ENCODE measurements around the gene IFIT2.
"Not testable (repeated sequence)": the region's sequence is repeated elsewhere in the genome, so short reads cannot be mapped to it uniquely, and the experiment has no call there.

The IFIT2 gene

GRCh38 chr10:89343089-89343767 is 41.4 kb downstream of the IFIT2 start:
- no peak for DNase-seq

- no peak for DNase-seq
These were observed 42.3 kb downstream of the IFIT2 start for GRCh38 chr10:89344156-89344555.

DNA sequence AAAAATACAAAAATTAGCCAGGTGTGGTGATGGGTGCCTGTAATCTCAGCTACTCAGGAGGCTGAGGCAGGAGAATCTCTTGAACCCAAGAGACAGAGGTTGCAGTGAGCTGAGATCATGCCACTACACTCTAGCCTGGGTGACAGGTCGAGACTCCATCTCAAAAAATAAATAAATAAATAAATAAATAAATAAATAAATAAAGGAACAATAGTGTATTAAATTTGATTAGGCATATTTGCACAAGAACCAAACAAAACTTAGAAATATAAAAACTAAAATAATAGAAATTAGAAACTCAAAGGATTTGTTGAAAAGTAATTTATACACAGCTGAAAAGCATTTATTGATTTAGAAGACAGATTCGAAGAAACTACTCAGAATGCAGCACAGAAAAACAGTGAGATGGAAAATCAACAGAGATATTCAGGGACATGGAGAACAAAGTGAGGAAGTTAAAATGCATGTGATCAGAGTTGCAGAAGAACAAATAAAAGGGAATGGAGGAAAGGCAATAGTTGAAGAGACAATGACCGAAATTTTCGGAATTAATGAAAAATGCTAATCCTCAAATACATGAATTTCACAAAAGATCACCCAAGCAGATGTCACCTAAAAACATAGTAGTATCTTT is 43.6 kb downstream of the IFIT2 start:
- no peak for DNase-seq

- DNase-seq = no peak
These were observed 44.8 kb downstream of the IFIT2 start for GRCh38 chr10:89346405-89347254.

DNA sequence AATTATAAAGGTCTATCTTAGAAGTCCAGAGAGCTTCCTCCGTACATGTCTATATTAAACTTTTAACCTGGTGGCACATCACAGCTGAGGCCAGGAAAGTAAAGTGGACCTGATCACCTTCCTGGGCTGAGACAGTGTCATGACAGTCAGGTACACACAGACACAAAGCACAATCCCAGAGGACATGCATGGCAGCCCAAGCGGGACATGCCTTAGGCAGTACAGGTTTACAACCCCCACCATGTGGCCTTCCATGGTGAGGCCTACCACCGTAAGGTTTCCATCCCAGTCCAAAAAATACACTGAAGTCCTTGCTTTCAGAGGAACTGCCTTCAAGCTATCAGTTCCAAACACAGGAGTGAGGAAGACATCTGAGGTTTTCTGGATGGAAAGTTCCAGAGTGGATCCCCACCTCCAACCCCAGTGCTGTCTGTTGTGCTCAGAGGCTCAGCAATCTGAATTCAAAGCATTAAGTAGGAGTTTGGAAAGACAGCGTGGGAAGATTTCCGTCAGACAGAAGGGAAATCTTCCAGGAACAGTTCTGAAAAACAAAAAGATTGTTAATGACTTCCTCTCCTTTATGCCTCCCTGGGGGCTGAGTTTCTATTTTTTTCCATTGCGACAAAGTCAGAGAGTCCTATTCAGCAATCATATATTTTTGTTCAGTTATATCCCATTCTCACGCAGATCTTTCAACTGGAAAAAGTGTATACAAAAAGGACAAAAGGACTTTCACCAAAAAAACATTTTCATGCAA is 46.0 kb downstream of the IFIT2 start:
- DNase-seq = no peak

GRCh38 chr10:89348481-89348880 is 46.6 kb downstream of the IFIT2 start:
- DNase-seq = no peak

- DNase-seq = no peak
These were observed 47.1 kb downstream of the IFIT2 start for GRCh38 chr10:89348975-89349374.

GRCh38 chr10:89350631-89351315 is 48.9 kb downstream of the IFIT2 start:
- DNase-seq = not testable (repeated sequence)

- DNase-seq = no peak
These were observed 49.5 kb downstream of the IFIT2 start for GRCh38 chr10:89351412-89351779.

- no peak for DNase-seq
These were observed 50.1 kb downstream of the IFIT2 start for GRCh38 chr10:89351780-89352597.

DNA sequence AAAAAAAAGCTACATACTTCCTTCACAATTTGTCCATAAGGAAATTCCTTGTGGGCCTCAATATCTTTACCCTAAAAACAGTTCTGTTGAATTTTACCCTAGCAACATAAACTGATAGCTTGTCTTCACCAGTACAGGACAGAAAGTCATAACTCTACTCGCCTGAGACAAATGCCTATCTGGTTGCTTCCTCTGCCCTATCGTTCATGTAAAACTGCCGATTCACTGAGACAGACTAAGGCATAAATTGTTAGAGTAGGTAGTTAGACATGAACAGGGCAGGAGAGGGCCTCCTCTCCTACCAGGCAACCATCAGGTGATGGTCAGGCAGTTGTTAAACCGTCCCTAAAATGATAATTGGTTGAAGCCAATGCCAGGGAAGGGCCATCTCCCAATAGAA is 51.0 kb downstream of the IFIT2 start:
- no peak for DNase-seq

- DNase-seq = no peak
These were observed 53.6 kb downstream of the IFIT2 start for GRCh38 chr10:89355394-89355931.

GRCh38 chr10:89357096-89357495 is 55.2 kb downstream of the IFIT2 start:
- no peak for DNase-seq

- DNase-seq = no peak
These were observed 56.1 kb downstream of the IFIT2 start for GRCh38 chr10:89357975-89358374.
